ENCODE data around the gene ARID5A. TPM values are rescaled to one million over a fixed set of nuclear protein-coding genes. Genes with fewer than 3 reads are reported as not detected.

ARID5A gene
- total and polyA plus RNA-seq, 2 of the 13 experiments (the other 11 are each of a cell fraction or from before 2014, with no cell fraction given) = 6.0 to 9.5 TPM

- TF ChIP-seq ZBTB34 (CRISPR knock-in tag; IDR thresholded peaks at IDR 0.05) (no peak), ZNF484 (CRISPR knock-in tag; IDR thresholded peaks at IDR 0.05; ENCODE audit: borderline replicate concordance, low read depth) (no peak), TBX3 (IDR thresholded peaks at IDR 0.05; ENCODE audit: borderline replicate concordance) (no peak), MEF2D (CRISPR knock-in tag; IDR thresholded peaks at IDR 0.05) (no peak), ZNF343 (CRISPR knock-in tag; IDR thresholded peaks at IDR 0.05) (no peak), ZFP82 (CRISPR knock-in tag; IDR thresholded peaks at IDR 0.05; ENCODE audit: borderline replicate concordance) (no peak), SETDB1 (CRISPR knock-in tag; IDR thresholded peaks at IDR 0.05; ENCODE audit: borderline replicate concordance) (no peak), ZNF446 (CRISPR knock-in tag; IDR thresholded peaks at IDR 0.05) (no peak), GFI1 (CRISPR knock-in tag; IDR thresholded peaks at IDR 0.05; ENCODE audit: borderline replicate concordance) (no peak), ZEB1 (IDR thresholded peaks at IDR 0.05; ENCODE audit: insufficient replicate concordance, low read depth) (no peak), MXI1 (IDR thresholded peaks at IDR 0.05; ENCODE audit: borderline replicate concordance, low read depth, low read length) (peak; percentile 67; the same call in 1 of the 3 replicates), ZNF609 (CRISPR knock-in tag; IDR thresholded peaks at IDR 0.05; ENCODE audit: borderline replicate concordance) (no peak; the same call in 1 of the 2 replicates), KMT2A (CRISPR knock-in tag; IDR thresholded peaks at IDR 0.05) (no peak), ZNF30 (CRISPR knock-in tag; IDR thresholded peaks at IDR 0.05) (no peak)
- TF ChIP-seq, protein P1, sequence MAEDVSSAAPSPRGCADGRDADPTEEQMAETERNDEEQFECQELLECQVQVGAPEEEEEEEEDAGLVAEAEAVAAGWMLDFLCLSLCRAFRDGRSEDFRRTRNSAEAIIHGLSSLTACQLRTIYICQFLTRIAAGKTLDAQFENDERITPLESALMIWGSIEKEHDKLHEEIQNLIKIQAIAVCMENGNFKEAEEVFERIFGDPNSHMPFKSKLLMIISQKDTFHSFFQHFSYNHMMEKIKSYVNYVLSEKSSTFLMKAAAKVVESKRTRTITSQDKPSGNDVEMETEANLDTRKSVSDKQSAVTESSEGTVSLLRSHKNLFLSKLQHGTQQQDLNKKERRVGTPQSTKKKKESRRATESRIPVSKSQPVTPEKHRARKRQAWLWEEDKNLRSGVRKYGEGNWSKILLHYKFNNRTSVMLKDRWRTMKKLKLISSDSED (CRISPR knock-in tag; IDR thresholded peaks at IDR 0.05) = no peak
- TF ChIP-seq, protein P2, sequence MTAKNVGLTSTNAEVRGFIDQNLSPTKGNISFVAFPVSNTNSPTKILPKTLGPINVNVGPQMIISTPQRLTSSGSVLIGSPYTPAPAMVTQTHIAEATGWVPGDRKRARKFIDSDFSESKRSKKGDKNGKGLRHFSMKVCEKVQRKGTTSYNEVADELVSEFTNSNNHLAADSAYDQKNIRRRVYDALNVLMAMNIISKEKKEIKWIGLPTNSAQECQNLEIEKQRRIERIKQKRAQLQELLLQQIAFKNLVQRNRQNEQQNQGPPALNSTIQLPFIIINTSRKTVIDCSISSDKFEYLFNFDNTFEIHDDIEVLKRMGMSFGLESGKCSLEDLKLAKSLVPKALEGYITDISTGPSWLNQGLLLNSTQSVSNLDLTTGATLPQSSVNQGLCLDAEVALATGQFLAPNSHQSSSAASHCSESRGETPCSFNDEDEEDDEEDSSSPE (CRISPR knock-in tag; IDR thresholded peaks at IDR 0.05) = peak; percentile 58
- TF ChIP-seq, protein P3, sequence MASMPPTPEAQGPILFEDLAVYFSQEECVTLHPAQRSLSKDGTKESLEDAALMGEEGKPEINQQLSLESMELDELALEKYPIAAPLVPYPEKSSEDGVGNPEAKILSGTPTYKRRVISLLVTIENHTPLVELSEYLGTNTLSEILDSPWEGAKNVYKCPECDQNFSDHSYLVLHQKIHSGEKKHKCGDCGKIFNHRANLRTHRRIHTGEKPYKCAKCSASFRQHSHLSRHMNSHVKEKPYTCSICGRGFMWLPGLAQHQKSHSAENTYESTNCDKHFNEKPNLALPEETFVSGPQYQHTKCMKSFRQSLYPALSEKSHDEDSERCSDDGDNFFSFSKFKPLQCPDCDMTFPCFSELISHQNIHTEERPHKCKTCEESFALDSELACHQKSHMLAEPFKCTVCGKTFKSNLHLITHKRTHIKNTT (CRISPR knock-in tag; IDR thresholded peaks at IDR 0.05) = no peak
Measured at GRCh38 chr2:96509114-96509846, 27.3 kb upstream of the ARID5A start (continued).
